ENCODE data around the gene SLC10A7. TPM values are rescaled to one million over a fixed set of nuclear protein-coding genes. Genes with fewer than 3 reads are reported as not detected.

Gene SLC10A7
- total RNA-seq, 2 experiments from 2014 or later, result 8.7 to 9.9 TPM

- H3K27ac ChIP-seq (ENCODE audit: low read depth in 1 of 2, low read length in 2 of 2), result no peak overlapping the region
- H3K9me3 ChIP-seq (ENCODE audit: control insufficient read depth in 1 of 2, insufficient read depth in 1 of 2, low read length in 2 of 2), result no peaks in the 10 kb centered on the region
- no peaks in the 10 kb centered on the region for H3K27me3 ChIP-seq (ENCODE audit: control insufficient read depth in 1 of 2, insufficient read depth in 2 of 2, low read length in 2 of 2)
- H3K4me1 ChIP-seq (ENCODE audit: insufficient read depth, low read length), result no peaks in the 10 kb centered on the region
- no peaks in the 10 kb centered on the region for H3K4me1 Mint-ChIP-seq (ENCODE audit: low read depth)
- TF ChIP-seq CTCF (IDR thresholded peaks at IDR 0.05), result no peak
- intact Hi-C loops (cut with DNase I, micrococcal nuclease), result no loop called here
- no peak overlapping the region for H3K4me3 ChIP-seq (ENCODE audit: low read length)
- CTCF ChIA-PET, result no interaction called here
- no peaks in the 10 kb centered on the region for H3K9me3 Mint-ChIP-seq
- H3K27ac Mint-ChIP-seq, result no peak overlapping the region
- DNase-seq (no peak), ATAC-seq (ENCODE audit: poor library complexity) (no peak)
- no peaks in the 10 kb centered on the region for H3K36me3 Mint-ChIP-seq (ENCODE audit: low read depth)
- no peaks in the 10 kb centered on the region for H3K27me3 Mint-ChIP-seq
- no peak overlapping the region for H3K4me3 Mint-ChIP-seq
- POLR2A ChIA-PET, result no interaction called here
- H3K36me3 ChIP-seq (ENCODE audit: insufficient read depth, low read length), result no peaks in the 10 kb centered on the region
These were observed 253.9 kb downstream of the SLC10A7 start for GRCh38 chr4:146267826-146268225.

GRCh38 chr4:146265950-146266490 lies 255.7 kb downstream of the SLC10A7 start:
- CTCF ChIA-PET, result no interaction called here
- intact Hi-C loops (cut with DNase I, micrococcal nuclease), result no loop called here
- Histone ChIP-seq H3K4me1 (ENCODE audit: insufficient read depth, low read length) (no peaks in the 10 kb centered on the region), H3K4me3 (ENCODE audit: low read length) (no peak overlapping the region), H3K27ac (ENCODE audit: low read depth in 1 of 2, low read length in 2 of 2) (no peak overlapping the region), H3K9me3 (ENCODE audit: control insufficient read depth in 1 of 2, insufficient read depth in 1 of 2, low read length in 2 of 2) (no peaks in the 10 kb centered on the region), H3K27me3 (ENCODE audit: control insufficient read depth in 1 of 2, insufficient read depth in 2 of 2, low read length in 2 of 2) (no peaks in the 10 kb centered on the region), H3K36me3 (ENCODE audit: insufficient read depth, low read length) (no peaks in the 10 kb centered on the region)
- no peak for DNase-seq
- Mint-ChIP-seq H3K4me1 (ENCODE audit: low read depth) (no peaks in the 10 kb centered on the region), H3K27ac (no peak overlapping the region), H3K9me3 (no peaks in the 10 kb centered on the region), H3K36me3 (ENCODE audit: low read depth) (no peaks in the 10 kb centered on the region), H3K4me3 (no peak overlapping the region), H3K27me3 (no peaks in the 10 kb centered on the region)
- no peak for TF ChIP-seq CTCF (IDR thresholded peaks at IDR 0.05)
- POLR2A ChIA-PET, result no interaction called here
- no peak for ATAC-seq (ENCODE audit: poor library complexity)

GRCh38 chr4:146263793-146264192 lies 257.9 kb downstream of the SLC10A7 start:
- intact Hi-C loops (cut with DNase I, micrococcal nuclease), result no loop called here
- TF ChIP-seq CTCF (IDR thresholded peaks at IDR 0.05), result no peak
- no peaks in the 10 kb centered on the region for H3K27me3 ChIP-seq (ENCODE audit: control insufficient read depth in 1 of 2, insufficient read depth in 2 of 2, low read length in 2 of 2)
- Mint-ChIP-seq H3K36me3 (ENCODE audit: low read depth) (peaks cover 4% of the 10 kb centered on the region), H3K4me1 (ENCODE audit: low read depth) (no peaks in the 10 kb centered on the region), H3K27me3 (no peaks in the 10 kb centered on the region), H3K9me3 (no peaks in the 10 kb centered on the region), H3K4me3 (no peak overlapping the region), H3K27ac (no peak overlapping the region)
- no peaks in the 10 kb centered on the region for H3K36me3 ChIP-seq (ENCODE audit: insufficient read depth, low read length)
- no peak for ATAC-seq (ENCODE audit: poor library complexity)
- ChIA-PET POLR2A (no interaction called here), CTCF (no interaction called here)
- H3K4me3 ChIP-seq (ENCODE audit: low read length), result no peak overlapping the region
- H3K27ac ChIP-seq (ENCODE audit: low read depth in 1 of 2, low read length in 2 of 2), result no peak overlapping the region
- no peaks in the 10 kb centered on the region for H3K9me3 ChIP-seq (ENCODE audit: control insufficient read depth in 1 of 2, insufficient read depth in 1 of 2, low read length in 2 of 2)
- DNase-seq, result no peak
- H3K4me1 ChIP-seq (ENCODE audit: insufficient read depth, low read length), result no peaks in the 10 kb centered on the region

Measured in CD4-positive, alpha-beta T cell (primary cell).